ENCODE data around the gene TGIF1.

DNA sequence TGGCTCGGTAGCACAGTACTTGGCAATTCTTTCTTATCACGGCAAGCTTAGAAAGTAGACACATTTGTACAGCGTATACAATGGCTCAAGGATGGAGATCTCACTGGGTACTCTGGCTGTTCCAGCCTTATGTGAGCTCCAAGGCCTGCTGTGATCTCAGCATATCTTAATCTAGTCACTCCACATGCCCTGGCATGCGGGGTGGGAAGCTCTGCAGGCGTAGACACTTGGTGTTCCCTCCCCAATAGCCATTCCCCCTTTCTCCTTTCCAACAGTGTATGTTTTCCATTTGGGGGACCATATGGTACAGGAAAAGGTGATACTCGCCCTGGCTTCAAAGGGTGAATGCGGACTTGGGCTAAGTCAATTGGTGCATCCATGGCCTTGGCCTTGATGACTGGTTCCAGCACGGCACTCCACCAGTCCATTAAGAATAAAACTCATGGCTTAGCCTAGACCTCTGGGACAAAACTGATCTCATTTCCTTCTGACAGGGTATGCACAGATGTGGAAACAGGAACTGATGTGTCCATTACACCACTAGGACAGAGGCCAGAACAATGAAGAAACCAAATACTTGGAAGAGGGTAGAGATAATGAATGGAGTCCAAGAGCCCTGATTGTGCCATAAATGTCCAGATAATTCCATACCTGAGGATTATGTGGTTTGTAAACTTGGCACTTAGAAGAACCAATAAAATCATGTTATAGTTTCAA, 28.4 kb downstream of the TGIF1 start:
- TF ChIP-seq, protein P1, sequence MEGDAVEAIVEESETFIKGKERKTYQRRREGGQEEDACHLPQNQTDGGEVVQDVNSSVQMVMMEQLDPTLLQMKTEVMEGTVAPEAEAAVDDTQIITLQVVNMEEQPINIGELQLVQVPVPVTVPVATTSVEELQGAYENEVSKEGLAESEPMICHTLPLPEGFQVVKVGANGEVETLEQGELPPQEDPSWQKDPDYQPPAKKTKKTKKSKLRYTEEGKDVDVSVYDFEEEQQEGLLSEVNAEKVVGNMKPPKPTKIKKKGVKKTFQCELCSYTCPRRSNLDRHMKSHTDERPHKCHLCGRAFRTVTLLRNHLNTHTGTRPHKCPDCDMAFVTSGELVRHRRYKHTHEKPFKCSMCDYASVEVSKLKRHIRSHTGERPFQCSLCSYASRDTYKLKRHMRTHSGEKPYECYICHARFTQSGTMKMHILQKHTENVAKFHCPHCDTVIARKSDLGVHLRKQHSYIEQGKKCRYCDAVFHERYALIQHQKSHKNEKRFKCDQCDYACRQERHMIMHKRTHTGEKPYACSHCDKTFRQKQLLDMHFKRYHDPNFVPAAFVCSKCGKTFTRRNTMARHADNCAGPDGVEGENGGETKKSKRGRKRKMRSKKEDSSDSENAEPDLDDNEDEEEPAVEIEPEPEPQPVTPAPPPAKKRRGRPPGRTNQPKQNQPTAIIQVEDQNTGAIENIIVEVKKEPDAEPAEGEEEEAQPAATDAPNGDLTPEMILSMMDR (IDR thresholded peaks at IDR 0.05): no peak
- TF ChIP-seq POLR2A (IDR thresholded peaks at IDR 0.05): no peak

All from body of pancreas (tissue), 4 donors.